Measurements from ENCODE around the gene CYP26A1. TPM values are rescaled to one million over a fixed set of nuclear protein-coding genes. Genes with fewer than 3 reads are reported as not detected.

The CYP26A1 gene
- total and polyA plus RNA-seq, 7 donors: 0.04 TPM; not detected in 6

DNA sequence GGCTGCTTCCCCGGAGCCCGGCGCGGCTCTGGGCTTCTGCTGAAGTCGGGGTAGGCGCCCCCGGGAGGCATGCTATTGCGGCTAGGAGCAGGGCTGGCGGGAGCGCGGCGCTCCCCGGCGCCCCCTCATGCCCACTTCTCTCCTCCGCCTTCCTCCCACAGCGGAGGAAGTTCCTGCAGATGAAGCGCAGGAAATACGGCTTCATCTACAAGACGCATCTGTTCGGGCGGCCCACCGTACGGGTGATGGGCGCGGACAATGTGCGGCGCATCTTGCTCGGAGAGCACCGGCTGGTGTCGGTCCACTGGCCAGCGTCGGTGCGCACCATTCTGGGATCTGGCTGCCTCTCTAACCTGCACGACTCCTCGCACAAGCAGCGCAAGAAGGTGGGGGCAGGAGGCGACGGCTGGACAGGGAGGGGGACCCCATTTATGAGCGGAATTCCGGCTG lies 479 bp downstream of the CYP26A1 start:
- no peaks in the 10 kb centered on the region for H3K36me3 ChIP-seq (ENCODE audit: insufficient read depth in 1 of 2, low read depth in 1 of 2)
- DNase-seq (no peak), ATAC-seq (no peak)
- H3K27me3 ChIP-seq (ENCODE audit: insufficient read depth in 3 of 3, low read length in 2 of 3): peaks cover 0 to 88% (median 18%) of the 10 kb centered on the region in 3 donors
- H3K4me3 ChIP-seq: peak overlapping the region; percentile 60
- no peaks in the 10 kb centered on the region for H3K9me3 ChIP-seq
- intact Hi-C loops (cut with DNase I): no loop called here
- H3K4me1 ChIP-seq: peaks cover 15% of the 10 kb centered on the region
- H3K27ac ChIP-seq: no peak overlapping the region
- TF ChIP-seq, protein P1, sequence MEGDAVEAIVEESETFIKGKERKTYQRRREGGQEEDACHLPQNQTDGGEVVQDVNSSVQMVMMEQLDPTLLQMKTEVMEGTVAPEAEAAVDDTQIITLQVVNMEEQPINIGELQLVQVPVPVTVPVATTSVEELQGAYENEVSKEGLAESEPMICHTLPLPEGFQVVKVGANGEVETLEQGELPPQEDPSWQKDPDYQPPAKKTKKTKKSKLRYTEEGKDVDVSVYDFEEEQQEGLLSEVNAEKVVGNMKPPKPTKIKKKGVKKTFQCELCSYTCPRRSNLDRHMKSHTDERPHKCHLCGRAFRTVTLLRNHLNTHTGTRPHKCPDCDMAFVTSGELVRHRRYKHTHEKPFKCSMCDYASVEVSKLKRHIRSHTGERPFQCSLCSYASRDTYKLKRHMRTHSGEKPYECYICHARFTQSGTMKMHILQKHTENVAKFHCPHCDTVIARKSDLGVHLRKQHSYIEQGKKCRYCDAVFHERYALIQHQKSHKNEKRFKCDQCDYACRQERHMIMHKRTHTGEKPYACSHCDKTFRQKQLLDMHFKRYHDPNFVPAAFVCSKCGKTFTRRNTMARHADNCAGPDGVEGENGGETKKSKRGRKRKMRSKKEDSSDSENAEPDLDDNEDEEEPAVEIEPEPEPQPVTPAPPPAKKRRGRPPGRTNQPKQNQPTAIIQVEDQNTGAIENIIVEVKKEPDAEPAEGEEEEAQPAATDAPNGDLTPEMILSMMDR (IDR thresholded peaks at IDR 0.05): no peak
- WGBS, 3 donors: 1% methylated on average over 26 to 40 of the region's 40 CpGs

DNA sequence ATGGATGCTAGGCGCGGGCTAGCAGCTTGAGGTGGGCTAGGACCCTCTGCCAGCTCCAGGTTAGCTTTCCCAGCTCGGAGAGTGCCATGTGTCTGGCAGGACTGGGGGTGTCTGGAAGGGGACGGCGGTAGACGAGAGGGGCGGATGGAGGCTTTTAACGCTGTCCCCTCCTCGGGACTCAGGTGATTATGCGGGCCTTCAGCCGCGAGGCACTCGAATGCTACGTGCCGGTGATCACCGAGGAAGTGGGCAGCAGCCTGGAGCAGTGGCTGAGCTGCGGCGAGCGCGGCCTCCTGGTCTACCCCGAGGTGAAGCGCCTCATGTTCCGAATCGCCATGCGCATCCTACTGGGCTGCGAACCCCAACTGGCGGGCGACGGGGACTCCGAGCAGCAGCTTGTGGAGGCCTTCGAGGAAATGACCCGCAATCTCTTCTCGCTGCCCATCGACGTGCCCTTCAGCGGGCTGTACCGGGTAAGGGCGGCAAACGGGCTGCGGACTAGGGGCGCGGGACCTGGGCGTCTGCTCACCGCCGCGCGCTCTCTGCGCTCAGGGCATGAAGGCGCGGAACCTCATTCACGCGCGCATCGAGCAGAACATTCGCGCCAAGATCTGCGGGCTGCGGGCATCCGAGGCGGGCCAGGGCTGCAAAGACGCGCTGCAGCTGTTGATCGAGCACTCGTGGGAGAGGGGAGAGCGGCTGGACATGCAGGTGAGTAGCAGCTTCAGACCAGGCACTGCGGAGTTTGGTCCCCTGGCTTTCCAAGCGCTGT lies 1.1 kb downstream of the CYP26A1 start:
- 1 to 2% (median 2%) methylated on average over 58 to 67 of the region's 67 CpGs for WGBS, 3 donors
- ATAC-seq (no peak), DNase-seq (no peak)
- Histone ChIP-seq H3K36me3 (ENCODE audit: insufficient read depth in 1 of 2, low read depth in 1 of 2) (no peaks in the 10 kb centered on the region), H3K4me1 (peaks cover 15% of the 10 kb centered on the region), H3K27me3 (ENCODE audit: insufficient read depth in 3 of 3, low read length in 2 of 3) (peaks cover 0 to 90% (median 18%) of the 10 kb centered on the region in 3 donors), H3K4me3 (peak overlapping the region; percentile 60), H3K9me3 (no peaks in the 10 kb centered on the region), H3K27ac (no peak overlapping the region)
- intact Hi-C loops (cut with DNase I): no loop called here
- TF ChIP-seq, protein P1 (IDR thresholded peaks at IDR 0.05): no peak

DNA sequence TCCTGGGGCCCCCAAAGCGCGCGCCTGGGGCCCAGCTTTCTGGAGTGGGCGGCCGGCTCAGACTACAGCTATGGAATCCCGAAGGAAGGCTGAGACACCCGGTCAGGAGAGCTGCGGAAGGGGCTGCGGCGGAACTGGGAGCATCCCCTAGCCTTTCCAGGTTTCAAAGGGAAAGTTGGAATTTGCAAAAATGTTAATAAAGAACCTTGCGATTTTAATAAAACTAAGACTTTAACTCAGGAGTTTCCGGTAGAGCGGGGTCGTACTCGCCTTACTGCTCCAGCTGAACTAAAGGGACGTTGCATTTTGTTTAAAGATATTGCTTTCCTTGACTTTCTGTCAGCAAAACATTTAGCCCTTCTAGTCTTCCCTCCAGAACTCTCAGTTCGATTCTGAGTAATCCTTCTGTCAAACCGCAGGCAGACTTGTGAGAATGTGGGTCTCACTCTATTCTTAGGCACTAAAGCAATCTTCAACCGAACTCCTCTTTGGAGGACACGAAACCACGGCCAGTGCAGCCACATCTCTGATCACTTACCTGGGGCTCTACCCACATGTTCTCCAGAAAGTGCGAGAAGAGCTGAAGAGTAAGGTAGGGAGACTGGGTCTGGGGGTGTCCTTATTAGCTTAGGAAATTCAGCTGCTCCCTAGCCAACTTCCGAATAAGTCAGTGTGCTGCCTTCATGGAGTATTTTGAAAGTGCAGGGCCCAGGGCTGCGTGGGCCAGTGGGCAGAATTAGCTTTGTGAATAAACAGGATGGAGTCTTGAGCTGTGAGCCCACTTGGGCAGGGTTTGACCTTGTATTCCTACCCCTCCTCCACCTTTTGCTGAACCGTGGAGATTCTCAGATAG lies 1.9 kb downstream of the CYP26A1 start:
- intact Hi-C loops (cut with DNase I): no loop called here
- peaks cover 0 to 90% (median 20%) of the 10 kb centered on the region in 3 donors for H3K27me3 ChIP-seq (ENCODE audit: insufficient read depth in 3 of 3, low read length in 2 of 3)
- peaks cover 15% of the 10 kb centered on the region for H3K4me1 ChIP-seq
- no peaks in the 10 kb centered on the region for H3K36me3 ChIP-seq (ENCODE audit: insufficient read depth in 1 of 2, low read depth in 1 of 2)
- TF ChIP-seq, protein P1 (IDR thresholded peaks at IDR 0.05): no peak
- H3K4me3 ChIP-seq: no peak overlapping the region
- no peak for DNase-seq
- no peaks in the 10 kb centered on the region for H3K9me3 ChIP-seq
- no peak for ATAC-seq
- H3K27ac ChIP-seq: no peak overlapping the region
- 20 to 21% (median 21%) methylated on average over 25 of the region's 25 CpGs for WGBS, 3 donors

DNA sequence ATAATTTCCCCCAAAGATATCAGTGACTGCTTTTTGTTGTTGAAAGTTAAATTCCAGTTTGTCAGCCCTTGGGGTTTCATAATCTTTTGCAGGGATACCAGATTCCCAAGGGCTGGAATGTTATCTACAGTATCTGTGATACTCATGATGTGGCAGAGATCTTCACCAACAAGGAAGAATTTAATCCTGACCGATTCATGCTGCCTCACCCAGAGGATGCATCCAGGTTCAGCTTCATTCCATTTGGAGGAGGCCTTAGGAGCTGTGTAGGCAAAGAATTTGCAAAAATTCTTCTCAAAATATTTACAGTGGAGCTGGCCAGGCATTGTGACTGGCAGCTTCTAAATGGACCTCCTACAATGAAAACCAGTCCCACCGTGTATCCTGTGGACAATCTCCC lies 3.2 kb downstream of the CYP26A1 start:
- Histone ChIP-seq H3K27me3 (ENCODE audit: insufficient read depth in 3 of 3, low read length in 2 of 3) (peaks cover 0 to 91% (median 20%) of the 10 kb centered on the region in 3 donors), H3K36me3 (ENCODE audit: insufficient read depth in 1 of 2, low read depth in 1 of 2) (no peaks in the 10 kb centered on the region), H3K4me3 (no peak overlapping the region), H3K4me1 (peaks cover 12% of the 10 kb centered on the region), H3K9me3 (no peaks in the 10 kb centered on the region), H3K27ac (no peak overlapping the region)
- ATAC-seq (no peak), DNase-seq (no peak)
- 40 to 52% (median 51%) methylated on average over 2 of the region's 2 CpGs for WGBS, 3 donors
- TF ChIP-seq, protein P1 (IDR thresholded peaks at IDR 0.05): no peak
- intact Hi-C loops (cut with DNase I): no loop called here

All from psoas muscle (tissue), 8 donors.